HG02943 (cell line): ENCODE measurements around the gene DOCK4.
"Not testable (repeated sequence)": the region's sequence is repeated elsewhere in the genome, so short reads cannot be mapped to it uniquely, and the experiment has no call there.

Experiments
- ATAC-seq: cut with Tn5 transposase; IDR thresholded peaks from one replicate; pipeline ENCODE4 v1.9.1; 2021; ENCODE audit warnings: mild to moderate bottlenecking, low read depth, moderate library complexity; ENCODE audit not compliant: unreplicated experiment

Gene DOCK4

DNA sequence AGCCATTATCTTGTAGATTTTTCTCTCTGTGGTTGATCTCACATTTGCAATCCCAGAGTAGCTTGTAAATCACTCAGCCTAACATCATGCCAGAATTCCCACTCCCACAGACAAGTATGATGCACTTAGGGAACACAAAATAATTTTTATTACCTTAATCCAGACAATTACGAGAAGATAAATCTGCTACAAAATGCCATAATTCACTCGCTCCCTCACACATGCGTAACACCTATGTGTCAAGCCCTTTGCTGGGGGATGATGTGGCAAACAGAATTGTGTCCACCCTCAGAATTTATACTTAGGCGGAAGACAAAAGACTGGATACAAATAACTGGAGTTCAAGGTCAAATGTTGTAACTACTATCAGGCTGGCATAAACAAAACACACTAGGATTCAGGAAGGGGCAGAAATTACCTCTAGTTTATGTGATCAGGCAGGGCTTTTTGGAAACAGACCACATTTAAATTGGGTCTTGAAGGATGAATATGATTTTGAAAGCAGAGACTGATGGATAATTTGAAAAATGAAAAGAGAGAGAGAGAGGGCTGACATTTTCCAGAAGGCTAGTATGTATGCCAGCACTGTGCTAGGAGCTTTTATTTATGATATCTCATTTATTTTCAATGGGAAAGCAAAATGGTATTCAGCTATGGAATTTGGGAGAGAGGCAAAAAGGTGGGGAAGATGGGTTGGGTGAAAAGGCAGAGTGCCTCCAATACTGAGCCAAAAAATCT, 69.8 kb downstream of the DOCK4 start:
- ATAC-seq = no peak

DNA sequence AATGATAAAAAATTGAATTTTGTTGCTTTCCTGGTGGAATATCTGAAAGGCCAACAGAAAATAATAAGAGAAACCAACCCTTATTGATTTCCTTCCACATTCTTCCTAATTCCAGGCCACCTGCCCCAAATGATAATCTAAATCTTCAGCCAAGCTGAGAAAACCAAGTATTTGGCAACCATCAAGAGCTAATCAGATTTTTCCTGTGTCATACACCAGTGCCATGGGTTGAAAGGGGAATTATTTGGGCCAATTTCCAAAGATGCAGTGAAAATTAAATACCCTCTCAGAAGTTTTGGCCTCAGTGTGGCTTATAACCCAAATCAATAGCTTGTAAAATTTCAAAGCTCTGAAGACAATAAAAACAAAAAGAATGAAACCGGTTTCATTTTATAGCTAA, 70.4 kb downstream of the DOCK4 start:
- ATAC-seq = no peak

DNA sequence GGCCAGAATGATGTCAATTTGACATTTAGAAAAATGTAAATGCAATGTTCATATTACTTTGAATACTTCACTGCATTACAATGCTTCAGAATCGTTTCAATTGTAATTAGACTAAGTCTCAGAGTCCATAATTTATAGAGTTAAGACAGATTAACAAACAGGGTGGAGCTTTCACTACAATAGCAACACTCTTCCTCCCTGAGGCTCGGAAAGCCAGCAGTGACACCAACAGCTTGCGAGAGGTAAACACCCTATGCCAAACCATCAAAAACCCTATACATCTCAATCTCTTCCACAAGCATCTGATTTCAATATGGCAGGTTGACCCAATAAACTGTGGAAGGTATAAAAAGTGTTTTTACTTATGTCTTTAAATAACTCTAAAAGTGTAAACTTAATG, 72.2 kb downstream of the DOCK4 start:
- no peak for ATAC-seq

DNA sequence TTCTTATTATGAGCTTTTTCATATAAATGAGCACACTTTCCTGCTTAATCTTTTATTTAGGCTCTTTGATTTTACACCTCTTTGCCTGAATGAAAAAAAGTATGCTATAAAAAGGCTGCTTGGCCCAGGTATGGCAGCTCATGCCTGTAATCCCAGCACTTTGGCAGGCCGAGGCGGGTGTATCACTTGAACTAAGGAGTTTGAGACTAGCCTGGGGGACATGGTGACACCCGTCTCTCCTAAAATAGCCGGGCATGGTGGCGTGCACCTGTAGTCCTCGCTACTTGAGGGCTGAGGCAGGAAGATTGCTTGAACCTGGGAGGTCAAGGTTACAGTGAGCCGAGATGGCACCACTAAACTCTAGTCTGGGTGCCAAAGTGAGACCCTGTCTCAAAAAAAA, 72.9 kb downstream of the DOCK4 start:
- no peak for ATAC-seq

DNA sequence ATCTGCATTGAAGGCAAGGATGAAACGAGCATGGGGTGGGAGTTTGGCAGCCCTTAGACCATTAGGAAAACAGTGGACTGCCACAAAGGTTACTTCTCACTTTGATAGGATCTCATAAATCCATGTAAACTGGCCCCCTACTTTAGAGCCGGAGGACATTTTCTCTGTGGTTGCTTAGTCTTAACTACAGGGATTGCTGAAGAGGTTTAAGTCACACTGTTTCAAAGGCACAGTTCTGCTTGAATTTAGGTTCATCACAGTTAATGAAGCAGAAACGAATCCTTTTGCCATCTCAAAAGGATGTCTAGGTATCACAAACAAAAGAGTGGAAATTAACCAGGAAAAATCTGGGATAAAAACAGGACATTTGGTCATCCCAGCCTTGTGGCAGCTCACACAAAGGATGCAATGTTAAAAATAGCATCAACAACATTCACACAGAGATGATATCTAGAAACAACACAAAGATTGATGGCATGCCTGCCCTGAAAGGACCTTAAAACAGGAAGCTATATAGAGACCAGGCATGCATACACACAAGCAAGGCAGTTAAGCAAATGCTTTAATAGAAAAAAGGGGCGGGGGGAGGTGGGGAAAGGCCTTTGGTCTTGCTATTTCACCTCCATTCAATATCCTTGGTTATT, 74.0 kb downstream of the DOCK4 start:
- no peak for ATAC-seq

DNA sequence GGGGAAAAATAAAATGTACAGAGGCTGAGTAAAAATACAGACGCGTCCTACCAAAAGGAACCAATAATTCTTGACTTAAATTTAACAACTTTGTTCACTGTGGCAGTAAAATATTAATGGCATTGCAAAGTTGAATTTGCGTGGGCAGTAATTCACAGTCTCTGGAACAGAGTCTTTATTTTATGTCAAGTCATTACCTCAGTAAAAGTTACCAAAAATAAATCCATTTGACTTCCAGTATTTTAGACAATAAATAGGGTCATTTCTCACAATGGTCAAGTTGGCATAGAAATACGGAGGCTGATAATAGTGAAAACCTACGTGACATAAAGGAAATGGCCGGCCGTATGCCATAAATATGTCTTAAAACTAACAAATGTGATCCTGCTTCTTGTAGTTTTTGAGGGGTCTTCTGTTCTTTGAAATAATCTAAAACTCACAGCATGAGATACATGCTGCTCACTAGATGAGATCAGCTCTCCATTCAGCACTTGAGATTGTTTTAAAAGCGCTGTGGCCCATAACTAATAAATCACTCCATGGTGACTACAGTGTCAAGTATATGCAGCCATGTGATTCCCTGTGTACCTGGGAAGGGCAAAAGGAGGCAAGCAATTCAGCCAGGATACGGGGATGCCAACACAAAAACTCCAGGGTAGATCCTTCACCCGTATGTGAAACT, 75.3 kb downstream of the DOCK4 start:
- no peak for ATAC-seq

DNA sequence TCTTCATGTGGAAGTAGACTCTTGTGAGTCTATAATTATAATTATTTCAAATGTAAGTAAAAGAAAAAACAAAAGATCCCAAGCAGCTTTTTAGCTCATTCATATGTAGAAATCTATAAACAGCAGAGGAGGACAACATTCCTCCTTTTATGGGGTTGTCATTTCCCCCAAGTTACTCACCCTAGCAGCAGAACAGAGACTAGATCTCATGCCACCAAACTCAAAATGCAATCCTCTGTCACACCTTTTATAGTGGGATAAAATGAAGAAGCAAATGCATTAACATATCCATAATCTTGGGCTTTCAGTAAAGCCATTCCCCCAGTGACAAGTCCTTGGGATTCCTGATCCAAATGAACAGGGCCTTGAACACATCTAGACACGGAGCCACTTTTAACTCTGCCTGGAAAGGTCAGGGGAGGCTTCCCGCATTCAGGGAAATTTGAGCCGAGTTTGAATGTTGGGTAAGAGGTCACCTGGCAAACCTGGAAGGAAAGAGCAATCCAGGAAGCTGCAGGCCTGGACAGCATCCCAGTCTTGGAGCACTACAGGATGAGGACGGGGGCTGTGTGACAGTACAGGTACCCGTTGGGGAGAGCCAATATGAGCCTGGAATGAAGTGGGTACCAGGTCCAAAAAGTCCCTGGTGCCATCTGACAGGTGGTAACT, 76.4 kb downstream of the DOCK4 start:
- no peak for ATAC-seq

DNA sequence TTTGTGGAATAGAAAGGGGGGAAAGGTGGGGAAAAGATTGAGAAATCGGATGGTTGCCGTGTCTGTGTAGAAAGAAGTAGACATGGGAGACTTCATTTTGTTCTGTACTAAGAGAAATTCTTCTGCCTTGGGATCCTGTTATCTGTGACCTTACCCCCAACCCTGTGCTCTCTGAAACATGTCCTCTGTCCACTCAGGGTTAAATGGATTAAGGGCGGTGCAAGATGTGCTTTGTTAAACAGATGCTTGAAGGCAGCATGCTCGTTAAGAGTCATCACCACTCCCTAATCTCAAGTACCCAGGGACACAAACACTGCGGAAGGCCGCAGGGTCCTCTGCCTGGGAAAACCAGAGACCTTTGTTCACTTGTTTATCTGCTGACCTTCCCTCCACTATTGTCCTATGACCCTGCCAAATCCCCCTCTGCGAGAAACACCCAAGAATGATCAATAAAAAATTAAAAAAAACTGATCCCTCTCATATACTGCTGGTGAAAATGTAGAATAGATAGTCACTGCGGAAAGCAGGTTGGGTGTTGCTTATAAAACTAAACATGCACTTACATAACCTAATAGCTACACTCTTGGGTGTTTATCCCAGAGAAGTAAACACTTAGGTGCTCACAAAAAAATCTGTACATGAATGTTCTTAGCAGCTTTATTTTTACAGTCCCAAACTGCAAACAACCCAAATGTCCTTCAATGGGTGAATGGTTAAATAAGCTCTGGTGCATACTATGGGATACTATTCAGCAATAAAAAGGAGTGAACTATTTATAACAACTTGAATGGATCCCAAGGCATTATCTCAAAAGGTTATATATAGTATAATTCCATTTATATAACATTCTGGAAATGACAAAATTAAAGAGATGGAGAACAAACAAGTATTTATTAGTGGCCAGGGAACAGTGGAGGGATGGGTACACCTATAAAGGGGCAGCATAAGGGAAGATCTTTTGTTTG, 77.5 kb downstream of the DOCK4 start:
- not testable (repeated sequence) for ATAC-seq

DNA sequence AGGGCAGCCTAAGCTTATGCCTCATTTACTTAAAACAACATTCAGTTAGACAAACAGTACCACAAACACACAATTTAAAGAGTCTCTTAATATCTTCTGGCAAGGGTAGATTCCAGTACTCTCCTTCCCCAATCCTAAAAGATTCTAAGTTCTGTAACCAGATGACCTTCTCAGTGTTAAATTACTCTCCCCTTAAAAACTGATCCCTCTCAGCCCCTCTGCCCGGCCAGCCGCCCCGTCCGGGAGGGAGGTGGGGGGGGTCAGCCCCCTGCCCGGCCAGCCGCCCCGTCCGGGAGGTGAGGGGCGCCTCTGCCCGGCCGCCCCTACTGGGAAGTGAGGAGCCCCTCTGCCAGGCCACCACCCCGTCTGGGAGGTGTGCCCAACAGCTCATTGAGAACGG, 78.2 kb downstream of the DOCK4 start:
- not testable (repeated sequence) for ATAC-seq

DNA sequence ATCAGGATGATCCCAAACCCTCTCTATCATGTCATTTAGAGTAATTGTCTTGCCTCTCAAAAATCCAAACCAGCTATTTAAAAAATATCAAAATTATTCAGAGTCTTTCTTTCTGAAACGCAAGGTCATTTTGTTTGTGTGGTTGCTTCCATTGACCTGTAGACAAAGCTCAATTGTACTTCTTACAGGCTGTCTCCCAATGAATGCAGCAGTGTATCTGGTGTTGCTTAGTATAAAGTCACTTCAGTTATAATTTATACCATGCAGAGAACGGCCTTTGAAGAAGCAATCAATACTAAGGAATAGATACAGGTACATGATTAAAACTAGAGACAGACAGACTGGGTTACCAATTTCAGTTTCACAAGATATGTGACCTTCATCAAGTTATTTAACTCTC, 80.9 kb downstream of the DOCK4 start:
- ATAC-seq = no peak

DNA sequence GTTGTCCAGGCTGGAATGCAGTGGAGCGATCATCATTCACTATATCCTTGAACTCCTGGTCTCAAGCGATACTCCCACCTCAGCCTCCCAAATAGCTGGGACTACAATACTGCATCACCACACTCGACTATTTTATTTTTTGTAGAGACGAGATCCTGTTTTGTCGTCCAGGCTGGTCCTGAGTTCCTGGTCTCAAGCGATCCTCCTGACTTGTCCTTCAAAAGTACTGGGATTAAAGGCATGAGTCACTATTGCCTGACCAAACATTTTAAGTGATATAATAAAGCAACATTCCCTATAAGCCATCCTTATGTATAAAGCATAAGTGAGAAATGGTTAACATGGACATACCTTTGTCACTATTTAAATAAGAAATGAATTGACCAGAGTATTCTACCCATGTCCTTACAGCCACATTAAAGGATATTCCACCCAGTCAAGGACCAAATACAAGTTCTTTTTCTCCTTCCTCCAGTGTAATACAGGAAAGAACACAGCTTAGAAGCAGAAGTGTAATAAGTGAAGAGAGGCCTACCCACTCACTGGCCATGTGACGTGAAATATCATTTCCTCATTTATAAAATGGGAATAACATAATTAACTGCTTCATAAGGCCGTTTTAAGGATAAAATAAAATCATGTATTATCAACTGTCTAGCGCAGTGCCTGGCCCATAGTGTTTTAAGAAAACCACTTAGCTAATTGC, 82.0 kb downstream of the DOCK4 start:
- no peak for ATAC-seq

DNA sequence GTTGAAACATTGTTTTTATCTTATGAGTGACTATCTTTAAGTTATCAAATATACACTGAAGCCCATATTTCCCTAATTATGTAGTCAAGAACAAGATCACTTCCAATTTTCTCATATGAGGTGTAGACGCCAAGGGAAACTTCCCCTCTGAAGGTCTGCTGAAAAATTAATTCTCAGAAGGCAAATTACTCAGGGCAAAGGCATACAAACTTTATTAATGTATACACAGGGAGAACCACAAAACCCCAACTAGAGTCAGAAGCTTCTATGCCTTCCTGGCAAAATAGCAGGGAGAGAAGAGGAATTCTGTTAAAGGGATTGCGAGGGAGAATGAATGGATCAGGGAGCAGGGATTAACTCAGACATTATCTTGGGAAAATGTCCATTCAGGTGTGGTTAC, 83.4 kb downstream of the DOCK4 start:
- ATAC-seq = no peak

DNA sequence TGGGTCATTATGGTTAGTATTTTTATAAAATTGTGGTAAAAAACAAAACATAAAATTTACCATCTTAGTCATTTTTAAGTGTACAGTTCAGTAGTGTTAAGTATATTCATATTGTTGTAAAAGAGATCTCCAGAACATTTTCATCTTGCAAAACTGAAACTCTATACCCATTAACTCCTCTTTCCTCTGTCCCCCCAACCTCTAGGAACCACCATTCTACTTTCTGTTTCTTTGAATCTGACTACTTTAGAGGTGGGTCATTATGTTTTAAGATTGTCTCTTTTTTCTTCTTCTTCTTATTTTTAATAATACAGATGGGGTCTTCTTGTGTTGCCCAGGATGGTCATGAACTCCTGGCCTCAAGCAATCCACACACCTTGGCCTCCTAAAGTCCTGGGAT, 84.1 kb downstream of the DOCK4 start:
- no peak for ATAC-seq

DNA sequence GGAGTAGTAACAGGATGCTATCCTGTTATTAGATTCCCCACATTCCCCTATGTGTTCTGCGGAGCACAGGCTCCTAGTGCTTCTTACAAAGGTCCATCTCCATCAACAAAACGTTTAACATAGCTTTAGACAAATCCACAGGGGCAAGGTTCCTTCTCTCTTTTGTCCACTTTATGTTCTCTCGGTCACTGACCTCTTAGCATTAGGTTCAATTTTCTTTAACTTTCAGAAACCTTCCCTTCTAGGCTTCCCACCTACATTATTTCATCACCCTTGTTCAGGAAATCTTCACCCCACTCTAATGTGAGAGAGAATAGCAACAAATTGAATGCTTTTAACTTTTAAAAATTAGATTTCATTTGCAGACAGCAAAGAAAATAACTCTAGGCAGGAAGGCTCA, 84.9 kb downstream of the DOCK4 start:
- no peak for ATAC-seq

DNA sequence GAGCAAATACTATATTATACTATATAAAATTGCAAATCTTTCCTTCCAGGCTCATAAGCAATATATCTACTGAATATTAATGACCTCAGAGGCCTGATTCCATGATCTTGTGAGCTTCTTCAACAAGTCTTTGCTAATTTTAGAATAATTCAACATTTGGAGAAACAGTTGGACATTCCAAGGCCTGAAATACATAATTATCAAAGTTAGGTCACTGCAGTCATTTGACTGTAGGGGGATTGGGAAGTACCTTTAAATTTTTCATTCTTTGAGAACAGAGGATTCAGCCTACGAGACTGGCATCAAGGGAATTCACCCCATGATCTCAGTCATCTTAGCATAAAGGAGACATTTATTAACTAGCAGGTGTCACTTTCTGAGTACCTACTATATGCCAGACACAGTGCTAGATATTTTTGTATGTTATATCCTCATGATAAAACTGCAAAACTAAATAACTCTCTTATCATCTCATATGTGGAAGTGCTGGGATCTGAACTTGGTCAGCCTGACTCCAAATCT, 85.4 kb downstream of the DOCK4 start:
- ATAC-seq = peak; percentile 79

DNA sequence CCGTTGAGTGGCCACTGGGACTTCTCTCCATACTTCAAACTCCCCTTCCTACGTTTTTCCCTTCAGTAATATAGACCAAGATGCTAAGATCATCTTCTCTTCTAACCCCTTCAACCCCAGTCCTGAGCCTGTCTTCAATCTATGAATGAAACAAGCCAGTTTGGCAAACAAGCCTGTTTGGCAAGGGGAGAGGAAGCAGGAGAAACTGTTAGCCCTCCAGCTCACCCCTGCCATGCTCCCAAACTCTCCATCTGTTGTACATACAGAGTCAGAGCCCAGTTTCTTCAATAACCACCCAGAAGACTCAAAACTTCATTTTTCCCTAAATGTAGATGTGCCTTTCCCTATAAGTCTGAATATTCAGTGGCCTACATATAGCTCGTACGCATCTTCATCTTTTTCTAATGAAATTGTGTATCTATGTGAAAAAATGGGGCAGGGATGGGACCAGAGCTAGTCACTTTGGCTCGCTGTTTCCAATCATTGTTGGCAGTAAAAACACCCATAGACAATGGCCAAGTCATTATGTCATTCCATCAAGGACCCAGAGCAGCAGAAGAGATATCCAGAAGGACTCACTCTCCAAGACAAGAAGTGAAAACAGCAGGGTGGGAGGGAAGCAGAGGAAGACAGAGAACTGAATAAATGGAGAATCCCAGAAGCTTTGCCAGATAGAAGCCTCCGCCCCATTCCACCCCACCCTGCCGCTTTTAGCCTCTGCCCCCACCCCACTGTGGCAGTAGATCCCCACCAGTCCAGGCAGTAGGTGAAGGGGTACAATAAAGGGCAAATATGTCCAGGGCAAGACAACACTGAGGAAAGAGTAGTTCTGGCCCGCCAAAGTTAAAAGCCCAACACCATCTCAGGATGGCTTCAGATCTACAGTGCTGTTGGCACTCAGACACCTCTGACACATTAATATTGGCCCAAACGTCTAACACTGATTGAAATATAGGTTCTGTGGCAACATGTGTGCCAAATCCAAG, 87.3 kb downstream of the DOCK4 start:
- no peak for ATAC-seq

DNA sequence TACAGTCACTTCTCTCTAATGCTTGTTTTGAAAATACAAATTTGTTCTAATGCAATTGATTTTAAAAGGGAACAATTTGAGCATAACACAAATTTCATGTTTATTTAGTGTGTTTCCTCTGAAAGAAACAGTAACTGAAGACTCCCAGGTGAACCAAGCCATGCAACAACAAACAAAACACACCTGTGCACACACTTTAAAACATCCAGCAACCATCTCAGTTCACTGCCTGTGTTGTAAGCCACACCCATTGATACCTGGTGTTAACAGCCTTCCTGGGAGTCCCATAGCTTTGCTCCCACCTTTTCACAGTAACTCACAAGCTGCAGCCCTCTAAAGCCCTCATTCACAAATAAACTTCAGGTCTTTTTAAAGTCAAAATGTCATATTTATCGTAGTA, 89.3 kb downstream of the DOCK4 start:
- ATAC-seq = no peak

DNA sequence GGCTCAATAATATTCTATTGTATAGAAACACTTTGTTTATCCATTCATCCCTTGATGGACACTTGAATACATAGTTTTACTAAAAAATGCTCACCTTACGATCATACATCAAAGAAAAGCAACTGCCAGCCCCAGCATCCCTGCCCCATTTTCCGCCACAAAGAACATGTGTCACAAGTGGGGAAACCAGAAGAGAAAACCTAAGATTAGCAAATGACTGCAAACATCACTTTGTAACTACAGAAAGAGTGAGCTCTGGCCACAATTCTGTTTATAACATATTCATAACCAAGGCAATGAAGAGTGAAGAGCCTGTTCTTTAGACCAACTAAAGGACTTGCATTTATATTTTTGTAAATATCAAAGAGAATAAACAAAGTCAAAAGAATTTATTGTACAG, 89.8 kb downstream of the DOCK4 start:
- ATAC-seq = no peak
